HCT116 (cell line): Measurements from ENCODE around the gene PYGB.

Experiments
- ELF1 ChIP-seq: IDR thresholded peaks from 2 replicates; pipeline ENCODE4 v1.6.1; 2012; ENCODE audit warnings: low read depth, borderline replicate concordance
- EZH2 ChIP-seq: fragments of 200-600 bp; sonication (generic); IDR thresholded peaks from 2 replicates; pipeline ENCODE4 v1.6.1; 2017; ENCODE audit warnings: antibody characterized with exemption, mixed run types
- EZH2phosphoT487 ChIP-seq: fragments of 200-600 bp; IDR thresholded peaks from 2 replicates; pipeline ENCODE4 v1.6.1; 2018; ENCODE audit warnings: antibody characterized with exemption, borderline replicate concordance
- JUND ChIP-seq: IDR thresholded peaks from 2 replicates; pipeline ENCODE4 v1.6.1; 2012
- POLR2A ChIP-seq: IDR thresholded peaks from 2 replicates; pipeline ENCODE4 v1.7.0; 2011; ENCODE audit warnings: borderline replicate concordance; ENCODE audit not compliant: insufficient read depth, insufficient read length; ENCODE audit errors: extremely low read depth
- POLR2AphosphoS5 ChIP-seq: IDR thresholded peaks from 2 replicates; pipeline ENCODE4 v1.6.1; 2011; ENCODE audit warnings: mild to moderate bottlenecking, low read depth, low read length, moderate library complexity
- RAD21 ChIP-seq: IDR thresholded peaks from 2 replicates; pipeline ENCODE4 v1.6.1; 2012; ENCODE audit warnings: low read depth, mild to moderate bottlenecking
- SIN3A ChIP-seq: IDR thresholded peaks from 2 replicates; pipeline ENCODE4 v1.6.1; 2012; ENCODE audit warnings: low read depth
- SP1 ChIP-seq: IDR thresholded peaks from 2 replicates; pipeline ENCODE4 v1.6.1; 2012; ENCODE audit warnings: low read depth
- SRF ChIP-seq: IDR thresholded peaks from 2 replicates; pipeline ENCODE4 v1.6.1; 2012; ENCODE audit warnings: low read depth
- TCF7L2 ChIP-seq: IDR thresholded peaks from 2 replicates; pipeline ENCODE4 v1.7.0; 2011; ENCODE audit warnings: borderline replicate concordance, inconsistent platforms; ENCODE audit not compliant: insufficient read depth, insufficient read length; ENCODE audit errors: extremely low read depth
- TF ChIP-seq, protein P1 (sequence below), 3 experiments: fragments of 200-600 bp in 1 of 3; sonication (generic) in 1 of 3; IDR thresholded peaks in 2 of 3; conservative IDR thresholded peaks in 1 of 3; 2 replicates each; pipeline ENCODE4 v1.5.1; 2012 to 2017; ENCODE audit warnings: low read depth in 2 of 3, low read length in 2 of 3, antibody characterized with exemption in 1 of 3, borderline replicate concordance in 1 of 3, control low read depth in 1 of 3, mild to moderate bottlenecking in 1 of 3, mixed read lengths in 1 of 3, mixed run types in 1 of 3, moderate library complexity in 1 of 3; ENCODE audit not compliant: insufficient read depth in 1 of 3
- TF ChIP-seq, protein P2 (sequence below): IDR thresholded peaks from 2 replicates; pipeline ENCODE4 v1.6.1; 2012
- TF ChIP-seq, protein P3 (sequence below): IDR thresholded peaks from 2 replicates; pipeline ENCODE4 v1.6.1; 2012; ENCODE audit warnings: low read depth

DNA sequence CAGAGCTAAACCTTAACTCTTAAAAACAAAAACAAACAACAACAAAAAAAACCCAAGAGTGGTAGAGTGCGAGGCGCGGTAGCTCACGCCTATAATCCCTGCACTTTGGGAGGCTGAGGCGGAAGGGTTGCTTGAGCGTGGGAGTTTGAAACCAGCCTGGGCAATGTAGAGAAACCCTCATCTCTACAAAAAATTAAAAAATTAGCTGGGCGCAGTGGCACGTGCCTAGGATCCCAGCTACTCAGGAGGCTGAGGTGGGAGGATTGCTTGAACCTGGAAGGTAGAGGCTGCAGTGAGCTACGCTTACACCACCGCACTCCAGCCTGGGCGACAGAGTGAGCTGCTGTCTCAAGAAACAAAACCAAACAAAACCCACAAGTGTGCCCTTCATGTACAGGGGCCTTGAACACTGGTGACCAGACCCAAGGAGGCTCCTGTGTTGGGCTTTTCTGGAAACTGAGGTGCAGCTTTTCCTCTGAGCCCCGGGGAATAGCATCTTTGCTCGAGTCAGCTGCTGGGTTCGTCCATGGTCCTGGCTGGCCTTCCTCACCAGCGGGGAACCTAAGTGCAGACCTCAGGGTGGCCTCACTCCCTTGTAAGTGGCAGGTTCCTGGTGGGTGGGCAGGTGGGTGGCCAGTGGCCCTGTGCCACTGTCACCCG lies 39.9 kb downstream of the PYGB start:
- TF ChIP-seq, protein P1, sequence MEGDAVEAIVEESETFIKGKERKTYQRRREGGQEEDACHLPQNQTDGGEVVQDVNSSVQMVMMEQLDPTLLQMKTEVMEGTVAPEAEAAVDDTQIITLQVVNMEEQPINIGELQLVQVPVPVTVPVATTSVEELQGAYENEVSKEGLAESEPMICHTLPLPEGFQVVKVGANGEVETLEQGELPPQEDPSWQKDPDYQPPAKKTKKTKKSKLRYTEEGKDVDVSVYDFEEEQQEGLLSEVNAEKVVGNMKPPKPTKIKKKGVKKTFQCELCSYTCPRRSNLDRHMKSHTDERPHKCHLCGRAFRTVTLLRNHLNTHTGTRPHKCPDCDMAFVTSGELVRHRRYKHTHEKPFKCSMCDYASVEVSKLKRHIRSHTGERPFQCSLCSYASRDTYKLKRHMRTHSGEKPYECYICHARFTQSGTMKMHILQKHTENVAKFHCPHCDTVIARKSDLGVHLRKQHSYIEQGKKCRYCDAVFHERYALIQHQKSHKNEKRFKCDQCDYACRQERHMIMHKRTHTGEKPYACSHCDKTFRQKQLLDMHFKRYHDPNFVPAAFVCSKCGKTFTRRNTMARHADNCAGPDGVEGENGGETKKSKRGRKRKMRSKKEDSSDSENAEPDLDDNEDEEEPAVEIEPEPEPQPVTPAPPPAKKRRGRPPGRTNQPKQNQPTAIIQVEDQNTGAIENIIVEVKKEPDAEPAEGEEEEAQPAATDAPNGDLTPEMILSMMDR (IDR thresholded peaks at IDR 0.05 in 2 of 3, conservative IDR thresholded peaks at IDR 0.05 in 1 of 3; ENCODE audit: borderline replicate concordance in 1 of 3, insufficient read depth in 1 of 3, low read depth in 2 of 3, low read length in 2 of 3), result no peak
- no peak for TF ChIP-seq POLR2AphosphoS5
- TF ChIP-seq ELF1, result no peak
- no peak for TF ChIP-seq EZH2phosphoT487
- no peak for TF ChIP-seq SIN3A
- no peak for TF ChIP-seq SP1
- no peak for TF ChIP-seq POLR2A
- no peak for TF ChIP-seq TCF7L2
- no peak for TF ChIP-seq RAD21
- TF ChIP-seq, protein P2, sequence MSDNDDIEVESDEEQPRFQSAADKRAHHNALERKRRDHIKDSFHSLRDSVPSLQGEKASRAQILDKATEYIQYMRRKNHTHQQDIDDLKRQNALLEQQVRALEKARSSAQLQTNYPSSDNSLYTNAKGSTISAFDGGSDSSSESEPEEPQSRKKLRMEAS, result no peak
- TF ChIP-seq SRF, result no peak
- TF ChIP-seq JUND, result no peak
- TF ChIP-seq EZH2, result no peak
- TF ChIP-seq, protein P3, sequence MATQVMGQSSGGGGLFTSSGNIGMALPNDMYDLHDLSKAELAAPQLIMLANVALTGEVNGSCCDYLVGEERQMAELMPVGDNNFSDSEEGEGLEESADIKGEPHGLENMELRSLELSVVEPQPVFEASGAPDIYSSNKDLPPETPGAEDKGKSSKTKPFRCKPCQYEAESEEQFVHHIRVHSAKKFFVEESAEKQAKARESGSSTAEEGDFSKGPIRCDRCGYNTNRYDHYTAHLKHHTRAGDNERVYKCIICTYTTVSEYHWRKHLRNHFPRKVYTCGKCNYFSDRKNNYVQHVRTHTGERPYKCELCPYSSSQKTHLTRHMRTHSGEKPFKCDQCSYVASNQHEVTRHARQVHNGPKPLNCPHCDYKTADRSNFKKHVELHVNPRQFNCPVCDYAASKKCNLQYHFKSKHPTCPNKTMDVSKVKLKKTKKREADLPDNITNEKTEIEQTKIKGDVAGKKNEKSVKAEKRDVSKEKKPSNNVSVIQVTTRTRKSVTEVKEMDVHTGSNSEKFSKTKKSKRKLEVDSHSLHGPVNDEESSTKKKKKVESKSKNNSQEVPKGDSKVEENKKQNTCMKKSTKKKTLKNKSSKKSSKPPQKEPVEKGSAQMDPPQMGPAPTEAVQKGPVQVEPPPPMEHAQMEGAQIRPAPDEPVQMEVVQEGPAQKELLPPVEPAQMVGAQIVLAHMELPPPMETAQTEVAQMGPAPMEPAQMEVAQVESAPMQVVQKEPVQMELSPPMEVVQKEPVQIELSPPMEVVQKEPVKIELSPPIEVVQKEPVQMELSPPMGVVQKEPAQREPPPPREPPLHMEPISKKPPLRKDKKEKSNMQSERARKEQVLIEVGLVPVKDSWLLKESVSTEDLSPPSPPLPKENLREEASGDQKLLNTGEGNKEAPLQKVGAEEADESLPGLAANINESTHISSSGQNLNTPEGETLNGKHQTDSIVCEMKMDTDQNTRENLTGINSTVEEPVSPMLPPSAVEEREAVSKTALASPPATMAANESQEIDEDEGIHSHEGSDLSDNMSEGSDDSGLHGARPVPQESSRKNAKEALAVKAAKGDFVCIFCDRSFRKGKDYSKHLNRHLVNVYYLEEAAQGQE, result no peak
